Neural cell (in vitro differentiated cells): ENCODE data around the gene ANKMY1.

ENCODE experiments used
- CTCF ChIP-seq: fragments of 450-650 bp; IDR thresholded peaks from 2 replicates; pipeline ENCODE4 v1.5.1; 2014; ENCODE audit warnings: antibody characterized with exemption, mild to moderate bottlenecking, moderate library complexity; ENCODE audit not compliant: poor library complexity, severe bottlenecking
- EZH2 ChIP-seq: fragments of 200-600, 300-800 bp; shearing (Covaris generic), sonication (generic); IDR thresholded peaks from 2 replicates; pipeline ENCODE4 v1.6.1; 2014; ENCODE audit warnings: antibody characterized with exemption, low read length, borderline replicate concordance, mild to moderate bottlenecking; ENCODE audit not compliant: insufficient read depth, poor library complexity, severe bottlenecking
- POLR2AphosphoS5 ChIP-seq: IDR thresholded peaks from 2 replicates; pipeline ENCODE4 v1.6.1; 2012
- RAD21 ChIP-seq: fragments of 450-650 bp; conservative IDR thresholded peaks from 2 replicates; pipeline ENCODE4 v1.6.1; 2014; ENCODE audit warnings: antibody characterized with exemption, mild to moderate bottlenecking, moderate library complexity
- REST ChIP-seq: IDR thresholded peaks from 2 replicates; pipeline ENCODE4 v1.6.1; 2012; ENCODE audit warnings: borderline replicate concordance
- SMC3 ChIP-seq: fragments of 450-650 bp; conservative IDR thresholded peaks from 2 replicates; pipeline ENCODE4 v1.6.1; 2014; ENCODE audit warnings: antibody characterized with exemption, mild to moderate bottlenecking, moderate library complexity; ENCODE audit not compliant: poor library complexity
- TAF1 ChIP-seq: IDR thresholded peaks from 2 replicates; pipeline ENCODE4 v1.6.1; 2012; ENCODE audit warnings: low read depth

GRCh38 chr2:240531038-240531437, 26.8 kb downstream of the ANKMY1 start:
- TF ChIP-seq POLR2AphosphoS5 (no peak), RAD21 (no peak), CTCF (no peak), TAF1 (no peak), SMC3 (no peak), EZH2 (no peak), REST (no peak)
